ENCODE measurements around the gene AGK.

- TF ChIP-seq CTCF (IDR thresholded peaks at IDR 0.05; ENCODE audit: poor library complexity), result no peak
- no peak for TF ChIP-seq EZH2 (IDR thresholded peaks at IDR 0.05; ENCODE audit: borderline replicate concordance)
Measured at GRCh38 chr7:141563956-141564623, 12.9 kb downstream of the AGK start.
